Panc1 (cell line): Measurements from ENCODE around the gene MRPL43.

Experiments
- POLR2AphosphoS5 ChIP-seq: IDR thresholded peaks from 2 replicates; pipeline ENCODE4 v1.6.1; 2012; ENCODE audit warnings: mild to moderate bottlenecking, low read depth, low read length, moderate library complexity
- REST ChIP-seq, 2 experiments: IDR thresholded peaks; 2 replicates each; pipeline ENCODE4 v1.6.1; 2011 to 2012; ENCODE audit warnings: low read depth in 2 of 2, control low read depth in 1 of 2, low read length in 1 of 2, mild to moderate bottlenecking in 1 of 2, moderate library complexity in 1 of 2; ENCODE audit not compliant: insufficient read depth in 1 of 2
- SIN3A ChIP-seq: IDR thresholded peaks from 2 replicates; pipeline ENCODE4 v1.6.1; 2012; ENCODE audit warnings: low read depth, mild to moderate bottlenecking, low read length, moderate library complexity, borderline replicate concordance; ENCODE audit not compliant: insufficient read depth
- TF ChIP-seq, protein P1 (sequence below): fragments of 450-650 bp; IDR thresholded peaks from 2 replicates; pipeline ENCODE4 v1.5.1; 2017; ENCODE audit warnings: mild to moderate bottlenecking

- TF ChIP-seq, protein P1, sequence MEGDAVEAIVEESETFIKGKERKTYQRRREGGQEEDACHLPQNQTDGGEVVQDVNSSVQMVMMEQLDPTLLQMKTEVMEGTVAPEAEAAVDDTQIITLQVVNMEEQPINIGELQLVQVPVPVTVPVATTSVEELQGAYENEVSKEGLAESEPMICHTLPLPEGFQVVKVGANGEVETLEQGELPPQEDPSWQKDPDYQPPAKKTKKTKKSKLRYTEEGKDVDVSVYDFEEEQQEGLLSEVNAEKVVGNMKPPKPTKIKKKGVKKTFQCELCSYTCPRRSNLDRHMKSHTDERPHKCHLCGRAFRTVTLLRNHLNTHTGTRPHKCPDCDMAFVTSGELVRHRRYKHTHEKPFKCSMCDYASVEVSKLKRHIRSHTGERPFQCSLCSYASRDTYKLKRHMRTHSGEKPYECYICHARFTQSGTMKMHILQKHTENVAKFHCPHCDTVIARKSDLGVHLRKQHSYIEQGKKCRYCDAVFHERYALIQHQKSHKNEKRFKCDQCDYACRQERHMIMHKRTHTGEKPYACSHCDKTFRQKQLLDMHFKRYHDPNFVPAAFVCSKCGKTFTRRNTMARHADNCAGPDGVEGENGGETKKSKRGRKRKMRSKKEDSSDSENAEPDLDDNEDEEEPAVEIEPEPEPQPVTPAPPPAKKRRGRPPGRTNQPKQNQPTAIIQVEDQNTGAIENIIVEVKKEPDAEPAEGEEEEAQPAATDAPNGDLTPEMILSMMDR = no peak
- TF ChIP-seq POLR2AphosphoS5 (no peak), REST (IDR thresholded peaks at IDR 0.05; ENCODE audit: insufficient read depth in 1 of 2, low read depth in 2 of 2, low read length in 1 of 2) (no peak), SIN3A (no peak)
Measured at GRCh38 chr10:100948916-100949315, 38.4 kb downstream of the MRPL43 start.
